ENCODE measurements around the gene EMILIN2.
"Not testable (repeated sequence)": the region's sequence is repeated elsewhere in the genome, so short reads cannot be mapped to it uniquely, and the experiment has no call there.

The EMILIN2 gene

GRCh38 chr18:2847317-2848246 lies 776 bp downstream of the EMILIN2 start:
- DNase-seq = peak; percentile 16

DNA sequence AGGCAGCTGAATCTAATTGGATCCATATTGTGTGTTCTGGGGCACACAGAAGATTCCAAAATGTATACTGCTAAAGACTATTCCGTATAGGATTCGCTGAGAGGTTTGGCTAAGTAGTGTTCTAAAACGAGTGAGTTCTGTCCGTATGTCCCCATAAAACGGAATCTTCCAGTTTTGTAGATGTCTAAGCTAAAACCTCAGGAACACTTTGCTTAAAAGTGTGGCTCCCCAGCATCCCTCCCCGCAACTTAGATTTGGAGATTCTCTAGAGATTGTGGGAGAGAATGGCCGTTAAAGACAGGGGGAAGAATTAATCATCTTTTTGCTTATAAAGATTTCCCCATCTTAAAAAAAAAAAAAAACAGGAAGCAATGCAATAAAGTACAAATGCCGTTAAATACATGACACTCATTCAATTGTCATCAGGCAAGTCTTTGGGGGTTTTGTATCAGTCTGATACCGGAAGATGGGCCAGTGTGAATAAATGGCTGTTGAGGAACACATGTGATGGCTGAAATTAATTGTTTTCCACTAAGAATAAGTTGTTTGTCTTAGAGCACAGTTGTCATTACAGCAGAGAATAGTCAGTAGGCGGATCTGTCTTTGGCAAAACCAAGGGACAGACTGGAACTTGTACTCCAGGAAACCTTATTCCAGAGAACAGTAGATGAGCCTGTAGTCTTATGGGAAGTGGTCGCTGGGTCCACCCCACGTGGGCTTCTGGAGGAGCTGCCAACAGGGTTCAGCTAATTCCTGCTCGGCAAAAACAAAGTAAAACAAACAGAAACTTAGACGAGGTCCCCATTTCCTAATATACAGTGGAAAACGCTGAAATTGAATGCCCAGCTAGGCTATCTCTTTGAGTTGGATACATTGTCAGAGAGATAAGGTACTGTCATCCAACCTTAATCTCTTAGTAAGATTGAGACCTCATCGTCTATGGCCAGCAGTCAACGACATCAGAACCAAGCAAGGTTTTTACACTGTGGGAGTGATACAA lies 1.7 kb downstream of the EMILIN2 start:
- no peak for DNase-seq

GRCh38 chr18:2850816-2851215 lies 4.0 kb downstream of the EMILIN2 start:
- no peak for DNase-seq

DNA sequence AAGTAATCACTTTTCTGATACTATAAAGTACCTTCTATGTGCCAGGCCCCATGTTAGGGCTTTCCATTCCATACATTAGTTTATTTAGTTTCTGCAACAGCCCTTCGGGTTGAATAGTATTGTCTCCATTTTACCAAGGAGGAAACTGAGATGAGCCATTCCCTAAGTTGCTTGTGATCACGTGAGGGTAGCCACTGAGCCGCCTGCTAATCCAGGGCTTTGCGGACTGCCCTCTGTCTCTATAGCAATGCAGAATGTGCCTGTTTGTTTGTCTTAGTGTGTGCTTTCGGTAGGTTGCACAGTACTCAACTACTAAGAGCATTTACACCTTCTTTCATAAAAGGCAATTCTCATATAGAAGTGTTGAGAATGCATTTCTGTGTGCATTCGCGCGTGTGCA lies 5.0 kb downstream of the EMILIN2 start:
- DNase-seq = no peak

GRCh38 chr18:2852460-2852859 lies 5.7 kb downstream of the EMILIN2 start:
- DNase-seq = not testable (repeated sequence)

DNA sequence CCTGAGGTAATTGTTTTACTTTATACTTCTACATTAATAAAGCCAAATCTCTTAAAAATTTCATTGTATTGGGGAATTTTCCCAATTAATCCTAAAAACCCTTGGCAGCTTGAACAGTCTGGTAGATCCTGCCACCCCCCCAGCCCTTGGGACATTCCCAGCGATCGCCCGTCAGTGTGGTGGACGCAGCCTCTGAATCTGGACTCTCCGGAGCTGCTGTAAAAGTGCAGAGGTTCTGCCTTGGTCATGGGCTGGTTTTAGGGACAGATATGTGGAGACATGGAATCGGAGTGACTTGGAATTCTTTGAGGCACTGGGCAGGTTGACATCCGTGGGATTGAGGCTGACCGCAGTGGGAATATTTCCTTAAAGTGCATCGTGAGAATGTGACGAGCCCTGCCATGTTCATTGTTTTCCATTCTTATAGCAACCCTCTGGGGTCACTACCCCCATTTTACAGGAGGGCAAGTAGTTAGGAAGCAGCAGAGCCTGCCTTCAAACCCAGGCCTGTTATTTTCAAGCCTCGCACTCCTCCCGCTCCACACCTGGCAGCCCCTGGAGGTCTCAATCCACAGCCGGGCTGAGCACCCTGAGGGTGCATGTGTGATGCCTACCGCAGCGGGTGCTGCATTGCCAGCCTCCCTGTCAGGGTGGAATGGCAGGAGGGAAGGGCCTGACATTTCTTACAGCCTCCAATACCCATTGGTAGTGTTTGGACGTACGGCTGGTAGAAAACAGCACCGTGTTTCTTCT lies 6.5 kb downstream of the EMILIN2 start:
- DNase-seq = no peak

DNA sequence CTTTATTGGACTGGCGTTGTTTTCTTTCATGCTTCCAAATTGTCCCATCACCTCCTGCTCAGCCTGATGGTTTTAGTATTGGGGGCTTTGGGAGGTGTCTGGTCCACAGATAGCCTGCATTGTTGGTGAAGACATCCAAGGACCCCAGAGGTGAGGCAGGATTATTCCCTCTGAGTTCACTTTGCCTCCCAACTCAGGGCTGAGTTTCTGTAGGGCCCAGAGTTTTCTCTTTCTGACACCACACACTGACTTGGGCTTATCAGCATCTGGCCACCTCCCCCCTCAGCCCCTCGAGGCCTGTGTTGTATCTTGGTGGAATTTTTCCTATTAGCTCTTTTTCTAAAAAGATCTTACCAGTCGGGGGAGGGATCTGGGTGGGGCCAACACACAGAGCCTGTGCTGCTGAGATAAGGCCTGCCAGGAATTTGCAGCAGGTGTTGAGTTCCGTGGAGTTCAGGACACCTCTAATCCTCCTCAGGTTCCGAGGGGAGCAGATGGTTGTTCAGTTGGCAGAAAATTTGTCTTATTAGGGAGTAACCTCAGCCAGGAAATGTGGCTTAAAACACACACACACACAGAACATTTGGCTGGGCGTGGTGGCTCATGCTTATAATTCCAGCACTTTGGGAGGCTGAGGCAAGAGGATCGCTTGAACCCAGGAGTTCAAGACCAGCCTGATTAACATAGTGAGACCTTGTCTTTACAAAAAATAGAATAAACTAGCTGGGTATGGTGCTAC lies 7.3 kb downstream of the EMILIN2 start:
- DNase-seq = no peak

GRCh38 chr18:2854875-2855274 lies 8.1 kb downstream of the EMILIN2 start:
- no peak for DNase-seq

DNA sequence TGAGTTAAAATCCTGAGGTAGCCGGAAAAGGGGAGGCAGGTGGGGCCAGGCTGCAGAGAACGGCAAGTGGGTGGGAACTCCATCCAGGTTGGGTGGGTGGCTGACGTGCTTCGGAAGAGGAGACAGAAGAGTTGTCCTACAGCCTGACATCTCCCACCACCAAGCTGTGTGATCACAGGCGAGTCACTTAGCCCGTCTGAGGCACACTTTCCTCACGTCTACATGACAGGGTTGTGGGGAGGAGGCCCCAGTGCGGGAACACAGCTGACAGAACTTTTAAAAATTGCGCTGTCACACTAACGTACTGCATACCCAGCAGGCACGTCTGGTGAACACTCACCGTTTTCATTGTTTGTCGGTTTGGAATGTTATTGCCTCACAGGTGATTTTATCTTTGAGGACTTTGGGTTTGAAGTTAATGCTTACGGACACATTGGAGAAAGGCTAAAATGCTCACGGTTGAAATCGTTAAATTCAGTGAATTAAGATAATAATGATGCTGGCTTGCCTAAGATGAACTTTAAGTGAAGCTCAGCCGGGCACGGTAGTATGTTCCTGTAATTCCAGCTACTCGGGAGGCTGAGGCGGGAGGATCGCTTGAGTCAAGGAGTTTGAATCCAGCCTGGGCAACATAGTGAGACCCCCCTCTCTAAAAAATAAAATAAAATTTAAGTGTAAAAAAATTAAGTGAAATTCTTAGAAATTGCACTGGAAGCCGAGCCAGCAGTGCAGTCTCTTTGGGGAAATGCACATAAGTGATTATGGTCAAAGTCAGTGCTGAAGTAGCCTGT lies 8.9 kb downstream of the EMILIN2 start:
- DNase-seq = no peak

DNA sequence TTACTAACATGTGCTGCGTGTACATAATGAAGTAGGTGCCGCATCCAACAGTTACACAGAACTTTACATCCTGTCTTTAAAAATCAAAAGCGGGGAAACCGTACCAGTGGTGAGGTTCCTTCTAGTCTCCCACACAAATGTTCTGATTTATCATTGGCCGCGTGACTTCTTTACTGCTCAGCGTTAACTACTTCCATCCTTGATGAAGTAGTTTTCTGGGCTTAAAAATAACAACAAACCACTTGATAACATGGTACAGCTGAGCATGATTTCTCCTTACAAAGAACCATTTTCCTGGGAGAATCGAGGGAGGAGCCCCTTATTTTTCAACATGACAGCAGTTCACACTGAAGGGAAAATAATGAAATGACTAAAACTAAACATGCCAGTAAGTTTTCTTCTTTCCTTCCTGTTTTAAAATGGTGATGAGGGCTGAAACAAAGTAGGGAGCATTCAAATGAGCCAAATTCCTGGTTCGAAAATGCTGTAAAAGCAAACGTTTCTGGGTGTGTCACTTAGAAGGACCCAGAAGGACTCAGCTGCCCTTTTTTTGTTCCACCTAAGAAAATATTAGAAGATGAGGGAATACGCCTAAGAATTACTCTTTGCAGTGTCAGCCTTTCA lies 9.9 kb downstream of the EMILIN2 start:
- DNase-seq = no peak

GRCh38 chr18:2857491-2858131 lies 10.8 kb downstream of the EMILIN2 start:
- DNase-seq = no peak

- not testable (repeated sequence) for DNase-seq
Observed at GRCh38 chr18:2860397-2860796, 13.6 kb downstream of the EMILIN2 start.

DNA sequence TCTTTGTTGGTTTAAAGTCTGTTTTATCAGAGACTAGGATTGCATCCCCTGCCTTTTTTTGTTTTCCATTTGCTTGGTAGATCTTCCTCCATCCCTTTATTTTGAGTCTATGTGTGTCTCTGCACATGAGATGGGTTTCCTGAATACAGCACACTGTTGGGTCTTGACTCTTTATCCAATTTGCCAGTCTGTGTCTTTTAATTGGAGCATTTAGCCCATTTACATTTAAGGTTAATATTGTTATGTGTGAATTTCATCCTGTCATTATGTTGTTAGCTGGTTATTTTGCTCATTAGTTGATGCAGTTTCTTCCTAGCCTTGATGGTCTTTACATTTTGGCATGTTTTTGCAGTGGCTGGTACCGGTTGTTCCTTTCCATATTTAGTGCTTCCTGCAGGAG lies 17.2 kb downstream of the EMILIN2 start:
- not testable (repeated sequence) for DNase-seq

- DNase-seq = not testable (repeated sequence)
Observed at GRCh38 chr18:2866465-2866864, 19.7 kb downstream of the EMILIN2 start.

GRCh38 chr18:2869207-2869606 lies 22.4 kb downstream of the EMILIN2 start:
- DNase-seq = no peak

DNA sequence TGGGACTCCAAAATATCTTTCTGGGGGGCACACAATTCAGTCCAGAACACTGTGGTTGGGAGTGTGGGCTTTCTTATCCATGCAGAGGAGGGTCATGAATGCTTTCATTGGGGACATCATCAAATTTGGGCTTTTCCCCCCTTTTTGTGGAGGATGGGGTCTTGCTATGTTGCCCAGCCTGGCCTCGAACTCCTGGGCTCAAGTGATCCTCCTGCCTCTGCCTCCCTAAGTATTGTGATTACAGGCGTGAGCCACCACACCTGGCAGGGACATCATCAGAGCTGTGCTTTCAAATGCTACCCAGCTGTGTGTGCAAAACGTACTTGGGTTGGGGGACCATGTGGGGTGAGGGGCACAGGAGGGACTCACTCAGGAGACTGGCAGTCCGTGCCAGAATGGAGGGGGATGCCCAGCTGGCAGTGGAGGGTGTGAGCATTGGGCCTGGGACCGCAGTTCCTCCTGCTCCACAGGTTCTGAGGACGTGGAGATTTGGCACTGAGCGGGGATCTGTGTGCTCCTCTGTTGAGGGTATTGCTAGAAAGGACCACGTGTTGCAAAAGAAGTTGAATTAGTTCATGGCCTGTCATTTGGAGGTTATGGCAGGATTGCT lies 24.4 kb downstream of the EMILIN2 start:
- no peak for DNase-seq

- DNase-seq = no peak
Observed at GRCh38 chr18:2872095-2872494, 25.3 kb downstream of the EMILIN2 start.

DNA sequence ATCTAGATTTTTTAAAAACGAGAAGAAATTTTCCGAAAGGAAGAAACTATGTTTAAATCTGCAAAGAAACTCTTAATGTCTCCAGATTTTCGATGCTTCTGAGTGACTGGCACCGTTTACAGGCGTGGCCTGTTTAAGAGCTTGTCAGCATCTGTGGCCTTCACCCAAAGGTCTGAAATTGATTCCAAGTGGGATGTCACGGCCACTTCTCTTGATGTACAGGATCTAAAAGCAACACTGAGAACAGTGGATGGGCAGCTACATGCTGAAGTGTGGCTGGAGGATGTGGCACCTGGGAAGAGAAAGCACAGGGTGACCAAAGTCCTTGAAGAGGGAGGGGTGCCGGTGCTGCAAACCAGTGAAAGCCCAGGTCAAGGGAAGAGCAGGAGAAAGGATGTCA lies 28.0 kb downstream of the EMILIN2 start:
- no peak for DNase-seq

GRCh38 chr18:2878656-2879330 lies 32.0 kb downstream of the EMILIN2 start:
- DNase-seq = no peak

Measured in CD4-positive, alpha-beta T cell treated with Interleukin-17A for 4 hours (primary cell).